K562 (cell line): Measurements from ENCODE around the gene LTBP2. TPM values are rescaled to one million over a fixed set of nuclear protein-coding genes. Genes with fewer than 3 reads are reported as not detected.

Experiments used
- ATAC-seq: fragments of 200-7000 bp; cut with Tn5 transposase; 3 replicates; pipeline ENCODE4 v1.9.1; 2020; ENCODE audit warnings: moderate library complexity
- BruUV-seq: library from RNA; stranded (reverse); fragments of 400-500 nt; replicated peaks from 2 replicates; lab custom pipeline; 2021; lab: Mats Ljungman, UMichigan
- CTCF ChIA-PET: fragments of 300-600 bp; formaldehyde crosslinking; extraction: SDS; loops from one replicate; lab custom pipeline; 2021; ENCODE audit warnings: low intra/inter-chr PET ratio; lab: Yijun Ruan, JAX
- POLR2A ChIA-PET: fragments of 300-600, 350-650 bp; sonication (Branson Sonifier 250); formaldehyde crosslinking; extraction: SDS; loops from one replicate; lab custom pipeline; 2021; ENCODE audit warnings: antibody characterized with exemption, inconsistent platforms; lab: Yijun Ruan, JAX
- DNase-seq, 4 experiments: peaks; one replicate each; pipeline versions ENCODE4 v3.0.0 to v3.0.0-alpha.2; 2011 to 2018; ENCODE audit warnings: low spot score in 3 of 4, mixed read lengths in 3 of 4; ENCODE audit errors: extremely low read depth in 1 of 4
- FAIRE-seq: peaks from 2 replicates; lab custom pipeline; 2011; peaks lifted over from hg19 to GRCh38; lab: Jason Lieb, UNC
- H2AFZ ChIP-seq: 2 replicates; pipeline ENCODE4 v1.6.0; 2011; ENCODE audit warnings: low read depth, low read length, control low read depth, inconsistent platforms
- H3K27ac ChIP-seq: fragments of 200-600 bp; 3 replicates; pipeline ENCODE4 v1.8.0; 2011; ENCODE audit warnings: low read depth, mild to moderate bottlenecking, control low read depth, inconsistent platforms, low read length, moderate library complexity, mixed read lengths; ENCODE audit errors: extremely low read depth
- H3K27me3 ChIP-seq, 2 experiments: fragments of 300-600 bp in 1 of 2; 2 replicates in 1 of 2; 3 replicates in 1 of 2; pipeline versions ENCODE4 v1.6.0 to v1.8.0; 2011; ENCODE audit warnings: inconsistent platforms in 2 of 2, low read length in 2 of 2, mild to moderate bottlenecking in 1 of 2, mixed read lengths in 1 of 2, moderate library complexity in 1 of 2; ENCODE audit not compliant: control insufficient read depth in 2 of 2, insufficient read depth in 2 of 2
- H3K36me3 ChIP-seq: fragments of 300-600 bp; 3 replicates; pipeline ENCODE4 v1.8.0; 2011; ENCODE audit warnings: mild to moderate bottlenecking, low read length, inconsistent platforms; ENCODE audit not compliant: control insufficient read depth, insufficient read depth
- H3K4me1 ChIP-seq, 2 experiments: fragments of 200-600 bp in 1 of 2; replicated peaks in 1 of 2; 2 replicates in 1 of 2; 3 replicates in 1 of 2; pipeline versions ENCODE4 v1.5.1 to v1.8.0; 2011; ENCODE audit warnings: inconsistent platforms in 2 of 2, low read length in 2 of 2, mild to moderate bottlenecking in 1 of 2, mixed read lengths in 1 of 2, moderate library complexity in 1 of 2; ENCODE audit not compliant: control insufficient read depth in 2 of 2, insufficient read depth in 2 of 2
- H3K4me2 ChIP-seq: 2 replicates; pipeline ENCODE4 v1.6.1; 2011; ENCODE audit warnings: low read length, control low read depth, inconsistent platforms, mixed read lengths; ENCODE audit not compliant: insufficient read depth
- H3K4me3 ChIP-seq: fragments of 200-600 bp; sonication (generic), shearing (Covaris generic); 2 replicates; pipeline ENCODE4 v1.5.1; 2016; ENCODE audit warnings: control low read depth, inconsistent platforms
- H3K79me2 ChIP-seq: fragments of 200-600 bp; 3 replicates; pipeline ENCODE4 v1.8.0; 2011; ENCODE audit warnings: low read length, inconsistent platforms; ENCODE audit not compliant: control insufficient read depth, insufficient read depth
- H3K9ac ChIP-seq, 2 experiments: 2 replicates each; pipeline versions ENCODE4 v1.6.0 to v1.6.1; 2011; ENCODE audit warnings: low read depth in 2 of 2, low read length in 2 of 2, control low read depth in 1 of 2, inconsistent platforms in 1 of 2, mild to moderate bottlenecking in 1 of 2, mixed read lengths in 1 of 2; ENCODE audit not compliant: insufficient read depth in 1 of 2
- H3K9me1 ChIP-seq: one replicate; pipeline ENCODE4 v1.6.0; 2011; ENCODE audit warnings: inconsistent platforms, mild to moderate bottlenecking, low read length, moderate library complexity; ENCODE audit not compliant: control insufficient read depth, insufficient read depth
- H3K9me3 ChIP-seq: replicated peaks from 2 replicates; pipeline ENCODE4 v1.5.1; 2011; ENCODE audit warnings: low read depth, low read length, inconsistent platforms; ENCODE audit not compliant: control insufficient read depth, insufficient read depth
- H4K20me1 ChIP-seq: replicated peaks from 2 replicates; pipeline ENCODE4 v1.6.1; 2011; ENCODE audit warnings: low read length, inconsistent platforms, mixed read lengths; ENCODE audit not compliant: control insufficient read depth, insufficient read depth
- GATAD2A ChIP-seq: fragments of 450-650 bp; IDR thresholded peaks from 2 replicates; pipeline ENCODE4 v1.6.1; 2017
- HCFC1 ChIP-seq: IDR thresholded peaks from 2 replicates; pipeline ENCODE4 v1.6.1; 2012; ENCODE audit warnings: low read depth, low read length, improper control_type of control experiment
- MYBL2 ChIP-seq, 2 experiments: fragments of 450-650 bp in 1 of 2; sonication (generic) in 1 of 2; formaldehyde crosslinking in 1 of 2; IDR thresholded peaks; 2 replicates each; pipeline versions ENCODE4 v1.6.1 to v1.8.1; 2017 to 2022; ENCODE audit warnings: borderline replicate concordance in 1 of 2, inconsistent platforms in 1 of 2, low read depth in 1 of 2, mild to moderate bottlenecking in 1 of 2, missing genetic modification reagents in 1 of 2, moderate library complexity in 1 of 2
- POLR2H ChIP-seq: IDR thresholded peaks from 2 replicates; pipeline ENCODE4 v1.6.1; 2016; ENCODE audit warnings: missing genetic modification characterization, low read depth, mild to moderate bottlenecking, control low read depth, missing compliant biosample characterization, moderate library complexity
- WGBS: fragments of 100-300 bp; shearing (Covaris generic); methylation state at CpG from one replicate; pipeline ENCODE4 v1.1.6; 2016; ENCODE audit warnings: low coverage, mixed read lengths; ENCODE audit not compliant: insufficient coverage; ENCODE audit errors: missing lambda C conversion rate; 5-methylcytosine and 5-hydroxymethylcytosine counted together
- in situ Hi-C: fragments of 300-500 bp; cut with MboI; formaldehyde crosslinking; loops from 4 replicates; pipeline ENCODE4 v1.15.0; 2018; ENCODE audit warnings: inconsistent platforms, mixed read lengths
- intact Hi-C: fragments of 100-400 bp; cut with micrococcal nuclease; formaldehyde crosslinking; loops from 2 replicates; pipeline ENCODE4 v1.14.2; 2022
- polyA plus RNA-seq, 8 experiments: library from polyadenylated mRNA; depleted of rRNA in 4 of 8; stranded (reverse) in 5 of 8; unstranded in 3 of 8; fragments of >200 nt; fragmentation: Nextera tagmentation in 2 of 8; fragmentation: Illumina TruSeq in 1 of 8; extraction: Ambion mirVana in 2 of 8; extraction: Trizol in 1 of 8; gene quantifications; 2 replicates each; pipeline versions ENCODE4 v1.2.1 to v1.2.3, GENCODE V29; 2011 to 2014; ENCODE audit warnings: inconsistent platforms in 1 of 8, missing spikeins in 1 of 8
- total RNA-seq, 7 experiments: library from RNA; depleted of rRNA in 6 of 7; stranded (reverse); fragments of >200 nt in 6 of 7; fragmentation: Illumina TruSeq in 2 of 7; extraction: Trizol in 2 of 7; gene quantifications; 2 replicates each; pipeline versions ENCODE4 v1.2.1 to v1.2.3, GENCODE V29; 2011 to 2021; ENCODE audit warnings: low replicate concordance in 1 of 7
- TF ChIP-seq, protein P1 (sequence below): fragments of 250-450 bp; sonication (Bioruptor Pico); IDR thresholded peaks from 2 replicates; pipeline ENCODE4 v1.4.0; 2020; ENCODE audit warnings: mild to moderate bottlenecking
- TF ChIP-seq, protein P2 (sequence below): fragments of 250-450 bp; sonication (Bioruptor Pico); IDR thresholded peaks from 2 replicates; pipeline ENCODE4 v1.5.1; 2021; ENCODE audit warnings: mild to moderate bottlenecking
- TF ChIP-seq, protein P3 (sequence below): sonication (generic); formaldehyde crosslinking; IDR thresholded peaks from 2 replicates; pipeline ENCODE4 v1.9.0; 2022; ENCODE audit warnings: mild to moderate bottlenecking, missing genetic modification reagents
- TF ChIP-seq, protein P4 (sequence below): fragments of 200-800 bp; sonication (Bioruptor generic); IDR thresholded peaks from 2 replicates; pipeline ENCODE4 v1.6.1; 2017; ENCODE audit warnings: missing genetic modification characterization, missing compliant biosample characterization

LTBP2 gene
- total and polyA plus RNA-seq, 9 of the 15 experiments (the other 6 are each of a cell fraction or from before 2014, with no cell fraction given), result under 0.01 to 0.18 (median 0.03) TPM; not detected in 3

DNA sequence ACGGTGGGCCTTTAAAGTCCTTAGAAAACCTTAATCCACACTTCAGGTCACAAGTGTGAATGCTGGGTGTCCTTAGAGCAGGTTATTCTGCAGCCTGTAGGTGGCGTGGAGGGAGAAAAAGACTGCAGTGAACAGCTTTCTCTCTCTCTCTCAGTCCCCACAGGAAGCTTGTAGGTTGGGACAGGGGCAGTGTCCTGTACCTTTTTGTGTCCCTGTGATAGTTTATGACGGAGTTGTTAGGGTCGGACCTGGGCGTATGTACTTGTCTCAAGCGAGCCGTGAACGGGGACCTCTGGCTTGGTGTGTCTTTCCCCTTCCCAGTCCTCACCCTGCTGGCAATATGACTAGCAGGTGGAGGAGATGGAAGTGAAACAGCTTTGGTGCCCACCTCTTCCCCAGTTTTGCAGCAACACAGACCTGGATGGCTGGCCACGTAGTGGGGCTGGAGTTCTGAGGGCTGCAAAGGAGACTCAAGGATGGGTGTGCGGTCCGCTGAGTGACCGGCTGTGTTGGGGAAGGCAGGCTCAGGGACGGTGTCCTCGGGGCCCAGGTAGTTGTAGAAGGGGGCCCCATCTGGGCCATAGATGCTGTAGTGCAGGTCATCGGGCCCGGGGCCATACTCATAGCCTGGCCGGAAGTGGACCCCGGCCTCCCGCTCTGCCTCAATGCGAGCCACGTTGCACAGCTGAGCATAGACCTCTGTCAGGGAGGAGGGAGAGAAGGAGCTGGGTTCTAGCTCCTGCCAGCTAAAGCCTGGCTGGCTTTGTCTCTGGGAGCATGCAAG, 109.6 kb downstream of the LTBP2 start (continued):
- no peak for TF ChIP-seq MYBL2 (IDR thresholded peaks at IDR 0.05; ENCODE audit: low read depth)
- no peak for TF ChIP-seq MYBL2 (CRISPR knock-in tag; IDR thresholded peaks at IDR 0.05; ENCODE audit: borderline replicate concordance)

DNA sequence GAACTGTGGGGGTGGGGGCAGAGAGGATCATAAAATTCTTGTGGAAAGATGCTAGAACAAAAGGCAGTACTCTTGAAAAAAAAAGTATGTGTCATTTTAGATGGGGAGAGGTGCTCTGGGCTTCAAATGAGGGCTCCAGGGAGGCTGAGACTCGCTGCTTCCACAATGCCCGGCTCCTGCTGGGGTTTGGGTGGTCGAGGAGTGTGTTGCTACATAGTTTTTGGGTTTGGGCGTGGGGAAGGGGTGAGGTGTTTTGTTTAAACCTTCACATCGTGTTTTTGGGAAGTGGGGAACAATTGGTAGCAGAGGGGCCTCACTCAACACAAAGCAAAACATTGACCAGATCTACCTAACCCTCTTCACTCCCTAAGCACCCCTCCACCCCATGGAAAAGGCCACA, 110.3 kb downstream of the LTBP2 start:
- H3K27ac ChIP-seq, result no peak overlapping the region
- no peak for DNase-seq
- intact Hi-C loops, result loop anchor here (5.0 kb wide), 1 partner anchor 301 kb away; no protein-coding TSS in a partner anchor
- H4K20me1 ChIP-seq, result no peaks in the 10 kb centered on the region; the same call in 1 of the 2 replicates
- FAIRE-seq, result no peak
- H3K9me3 ChIP-seq, result no peaks in the 10 kb centered on the region
- ChIA-PET CTCF (interaction anchor here (1.3 kb wide), 1 partner anchor 303 kb away, joined by 4 read pairs; no protein-coding TSS in a partner anchor), POLR2A (no interaction called here)
- no peaks in the 10 kb centered on the region for H3K9me1 ChIP-seq
- no TSS peak for BruUV-seq
- no peak overlapping the region for H3K4me3 ChIP-seq
- H3K36me3 ChIP-seq, result no peaks in the 10 kb centered on the region
- no peaks in the 10 kb centered on the region for H3K79me2 ChIP-seq
- peaks cover 0 to 28% of the 10 kb centered on the region in 2 experiments; a peak in 2 of 5 replicates for H3K27me3 ChIP-seq
- no peak overlapping the region for H3K4me2 ChIP-seq
- H2AFZ ChIP-seq, result no peak overlapping the region
- H3K4me1 ChIP-seq, result peaks cover 0 to 7% of the 10 kb centered on the region in 2 experiments; a peak in 1 of 5 replicates
- in situ Hi-C loops, result no loop called here
- no peak overlapping the region for H3K9ac ChIP-seq
- WGBS, result 5% methylated on average over 4 of the region's 5 CpGs
- ATAC-seq, result no peak
- TF ChIP-seq, protein P1, sequence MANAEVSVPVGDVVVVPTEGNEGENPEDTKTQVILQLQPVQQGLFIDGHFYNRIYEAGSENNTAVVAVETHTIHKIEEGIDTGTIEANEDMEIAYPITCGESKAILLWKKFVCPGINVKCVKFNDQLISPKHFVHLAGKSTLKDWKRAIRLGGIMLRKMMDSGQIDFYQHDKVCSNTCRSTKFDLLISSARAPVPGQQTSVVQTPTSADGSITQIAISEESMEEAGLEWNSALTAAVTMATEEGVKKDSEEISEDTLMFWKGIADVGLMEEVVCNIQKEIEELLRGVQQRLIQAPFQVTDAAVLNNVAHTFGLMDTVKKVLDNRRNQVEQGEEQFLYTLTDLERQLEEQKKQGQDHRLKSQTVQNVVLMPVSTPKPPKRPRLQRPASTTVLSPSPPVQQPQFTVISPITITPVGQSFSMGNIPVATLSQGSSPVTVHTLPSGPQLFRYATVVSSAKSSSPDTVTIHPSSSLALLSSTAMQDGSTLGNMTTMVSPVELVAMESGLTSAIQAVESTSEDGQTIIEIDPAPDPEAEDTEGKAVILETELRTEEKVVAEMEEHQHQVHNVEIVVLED (CRISPR knock-in tag), result no peak
- TF ChIP-seq GATAD2A (no peak), POLR2H (tag) (no peak), HCFC1 (no peak)
- TF ChIP-seq, protein P2, sequence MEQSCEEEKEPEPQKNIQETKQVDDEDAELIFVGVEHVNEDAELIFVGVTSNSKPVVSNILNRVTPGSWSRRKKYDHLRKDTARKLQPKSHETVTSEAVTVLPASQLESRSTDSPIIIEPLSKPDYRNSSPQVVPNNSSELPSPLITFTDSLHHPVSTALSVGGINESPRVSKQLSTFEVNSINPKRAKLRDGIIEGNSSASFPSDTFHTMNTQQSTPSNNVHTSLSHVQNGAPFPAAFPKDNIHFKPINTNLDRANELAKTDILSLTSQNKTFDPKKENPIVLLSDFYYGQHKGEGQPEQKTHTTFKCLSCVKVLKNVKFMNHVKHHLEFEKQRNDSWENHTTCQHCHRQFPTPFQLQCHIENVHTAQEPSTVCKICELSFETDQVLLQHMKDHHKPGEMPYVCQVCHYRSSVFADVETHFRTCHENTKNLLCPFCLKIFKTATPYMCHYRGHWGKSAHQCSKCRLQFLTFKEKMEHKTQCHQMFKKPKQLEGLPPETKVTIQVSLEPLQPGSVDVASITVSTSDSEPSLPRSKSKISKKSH, result no peak
- TF ChIP-seq, protein P3, sequence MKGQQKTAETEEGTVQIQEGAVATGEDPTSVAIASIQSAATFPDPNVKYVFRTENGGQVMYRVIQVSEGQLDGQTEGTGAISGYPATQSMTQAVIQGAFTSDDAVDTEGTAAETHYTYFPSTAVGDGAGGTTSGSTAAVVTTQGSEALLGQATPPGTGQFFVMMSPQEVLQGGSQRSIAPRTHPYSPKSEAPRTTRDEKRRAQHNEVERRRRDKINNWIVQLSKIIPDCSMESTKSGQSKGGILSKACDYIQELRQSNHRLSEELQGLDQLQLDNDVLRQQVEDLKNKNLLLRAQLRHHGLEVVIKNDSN (CRISPR knock-in tag), result no peak
- TF ChIP-seq, protein P4, sequence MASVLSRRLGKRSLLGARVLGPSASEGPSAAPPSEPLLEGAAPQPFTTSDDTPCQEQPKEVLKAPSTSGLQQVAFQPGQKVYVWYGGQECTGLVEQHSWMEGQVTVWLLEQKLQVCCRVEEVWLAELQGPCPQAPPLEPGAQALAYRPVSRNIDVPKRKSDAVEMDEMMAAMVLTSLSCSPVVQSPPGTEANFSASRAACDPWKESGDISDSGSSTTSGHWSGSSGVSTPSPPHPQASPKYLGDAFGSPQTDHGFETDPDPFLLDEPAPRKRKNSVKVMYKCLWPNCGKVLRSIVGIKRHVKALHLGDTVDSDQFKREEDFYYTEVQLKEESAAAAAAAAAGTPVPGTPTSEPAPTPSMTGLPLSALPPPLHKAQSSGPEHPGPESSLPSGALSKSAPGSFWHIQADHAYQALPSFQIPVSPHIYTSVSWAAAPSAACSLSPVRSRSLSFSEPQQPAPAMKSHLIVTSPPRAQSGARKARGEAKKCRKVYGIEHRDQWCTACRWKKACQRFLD (CRISPR knock-in tag), result no peak
